ENCODE data around the gene CRELD2.

CRELD2 gene

DNA sequence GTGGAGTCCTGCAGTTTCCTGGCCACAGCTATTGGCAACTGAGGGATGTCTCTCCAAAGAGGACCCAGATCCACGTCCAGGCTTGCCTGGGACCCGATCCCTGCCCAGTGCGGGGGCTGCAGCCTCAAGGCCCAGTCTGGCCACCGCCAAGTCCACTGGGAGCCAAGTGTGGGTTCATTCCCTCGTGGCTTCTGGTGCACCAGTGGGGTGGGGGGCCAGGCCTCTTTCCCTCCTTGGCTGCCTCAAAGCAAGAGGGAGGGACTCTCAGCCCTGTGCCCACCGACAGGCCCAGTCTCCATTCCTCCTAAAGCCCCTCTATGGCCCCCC is 28.8 kb downstream of the CRELD2 start:
- no peak for DNase-seq (ENCODE audit: low read depth in 2 of 2)
- TF ChIP-seq, protein P1, sequence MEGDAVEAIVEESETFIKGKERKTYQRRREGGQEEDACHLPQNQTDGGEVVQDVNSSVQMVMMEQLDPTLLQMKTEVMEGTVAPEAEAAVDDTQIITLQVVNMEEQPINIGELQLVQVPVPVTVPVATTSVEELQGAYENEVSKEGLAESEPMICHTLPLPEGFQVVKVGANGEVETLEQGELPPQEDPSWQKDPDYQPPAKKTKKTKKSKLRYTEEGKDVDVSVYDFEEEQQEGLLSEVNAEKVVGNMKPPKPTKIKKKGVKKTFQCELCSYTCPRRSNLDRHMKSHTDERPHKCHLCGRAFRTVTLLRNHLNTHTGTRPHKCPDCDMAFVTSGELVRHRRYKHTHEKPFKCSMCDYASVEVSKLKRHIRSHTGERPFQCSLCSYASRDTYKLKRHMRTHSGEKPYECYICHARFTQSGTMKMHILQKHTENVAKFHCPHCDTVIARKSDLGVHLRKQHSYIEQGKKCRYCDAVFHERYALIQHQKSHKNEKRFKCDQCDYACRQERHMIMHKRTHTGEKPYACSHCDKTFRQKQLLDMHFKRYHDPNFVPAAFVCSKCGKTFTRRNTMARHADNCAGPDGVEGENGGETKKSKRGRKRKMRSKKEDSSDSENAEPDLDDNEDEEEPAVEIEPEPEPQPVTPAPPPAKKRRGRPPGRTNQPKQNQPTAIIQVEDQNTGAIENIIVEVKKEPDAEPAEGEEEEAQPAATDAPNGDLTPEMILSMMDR (IDR thresholded peaks at IDR 0.05; ENCODE audit: low read depth, low read length) = no peak
- H3K4me3 ChIP-seq (replicated peaks in 1 of 2; ENCODE audit: low read depth in 2 of 2, low read length in 2 of 2) = no peak overlapping the region

DNA sequence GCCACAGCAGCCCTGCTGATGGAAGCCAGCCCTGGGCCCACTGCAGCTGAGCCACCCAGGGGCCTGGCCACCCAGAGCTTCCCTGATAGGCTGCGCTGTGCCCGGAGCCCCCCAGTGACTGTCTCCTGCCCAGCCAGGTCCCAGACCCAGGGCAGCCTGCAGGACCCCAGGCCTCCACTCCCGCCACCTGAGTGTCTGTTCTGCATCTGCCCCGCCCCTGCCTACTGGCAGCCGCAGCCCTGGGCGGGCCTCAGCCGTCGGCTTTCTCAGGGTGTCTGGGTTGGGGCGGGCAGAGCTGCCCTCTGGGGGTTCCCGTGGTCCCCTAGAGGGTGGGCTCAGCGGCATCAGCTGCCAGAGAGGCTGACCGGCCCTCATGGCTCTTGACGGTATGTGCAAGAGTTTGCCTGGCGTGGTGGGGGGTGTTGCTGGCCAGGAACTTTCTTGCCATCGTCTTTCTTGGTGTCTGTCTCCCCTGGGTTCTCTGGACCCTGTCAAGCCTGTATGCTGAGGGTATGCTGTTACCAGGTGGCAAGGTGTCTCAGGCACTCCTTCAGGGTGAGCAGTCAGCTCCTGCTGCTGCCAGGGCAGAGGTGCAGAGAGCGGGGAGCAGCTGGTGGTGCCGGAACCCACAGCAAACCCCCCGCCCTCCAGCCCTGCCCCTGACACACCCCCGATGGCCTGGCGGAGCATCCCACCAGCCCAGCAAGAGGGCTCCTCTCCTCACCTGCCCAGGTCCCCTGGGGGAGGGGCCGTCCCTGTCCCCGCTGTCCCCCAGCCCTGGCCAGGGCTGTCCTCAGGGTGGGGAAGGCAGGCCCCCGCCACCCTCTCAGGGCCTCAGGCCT is 29.9 kb downstream of the CRELD2 start:
- no peak for DNase-seq (ENCODE audit: low read depth in 2 of 2)
- H3K4me3 ChIP-seq (replicated peaks in 1 of 2; ENCODE audit: low read depth in 2 of 2, low read length in 2 of 2) = no peak overlapping the region
- TF ChIP-seq, protein P1 (IDR thresholded peaks at IDR 0.05; ENCODE audit: low read depth, low read length) = no peak

DNA sequence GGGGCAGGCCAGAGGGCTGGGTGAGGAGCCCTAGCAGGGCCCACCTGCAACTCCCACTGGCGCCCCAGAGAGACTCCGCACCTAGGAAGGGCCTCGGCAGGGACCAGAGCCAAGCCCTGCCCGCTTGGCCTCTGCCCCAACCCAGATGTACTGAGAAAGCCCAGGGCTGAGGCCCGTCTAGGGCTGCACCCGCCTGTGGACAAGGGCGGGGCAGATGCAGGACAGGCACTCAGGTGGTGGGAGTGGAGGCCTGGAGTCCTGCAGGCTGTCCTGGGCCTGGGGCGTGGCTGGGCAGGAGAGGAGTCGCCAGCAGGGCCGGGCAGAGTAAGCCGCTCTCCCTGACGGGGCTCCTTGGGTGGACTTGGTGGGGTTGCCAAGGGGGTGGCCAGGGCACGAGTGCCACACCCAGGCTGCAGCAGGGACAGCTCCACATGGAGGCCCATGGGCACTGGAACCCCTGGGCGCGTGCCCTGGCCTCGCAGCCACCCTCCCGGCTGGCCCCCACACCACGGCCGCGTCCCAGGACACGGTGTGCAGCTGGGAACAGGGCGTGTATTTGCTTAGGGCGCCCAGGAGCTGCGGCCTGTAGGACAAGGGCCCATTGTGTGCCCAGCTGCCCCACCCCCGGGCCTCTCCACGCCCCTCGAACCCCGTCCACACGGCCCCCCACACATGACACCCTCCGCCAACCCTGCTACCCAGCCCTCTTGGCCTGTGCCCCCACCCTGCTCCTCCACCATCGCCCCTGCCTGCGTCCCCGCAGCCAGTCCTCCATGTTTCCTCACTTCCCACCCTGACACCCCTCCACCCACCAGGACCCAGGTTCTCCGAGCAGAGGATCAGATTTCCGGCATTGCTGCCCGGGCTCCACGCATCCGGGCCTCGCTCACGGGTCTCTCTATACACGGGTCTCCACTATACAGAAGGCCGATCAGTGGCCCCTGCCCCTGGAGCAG is 30.8 kb downstream of the CRELD2 start:
- H3K4me3 ChIP-seq (replicated peaks in 1 of 2; ENCODE audit: low read depth in 2 of 2, low read length in 2 of 2) = no peak overlapping the region
- DNase-seq (ENCODE audit: low read depth in 2 of 2) = no peak
- TF ChIP-seq, protein P1 (IDR thresholded peaks at IDR 0.05; ENCODE audit: low read depth, low read length) = no peak

DNA sequence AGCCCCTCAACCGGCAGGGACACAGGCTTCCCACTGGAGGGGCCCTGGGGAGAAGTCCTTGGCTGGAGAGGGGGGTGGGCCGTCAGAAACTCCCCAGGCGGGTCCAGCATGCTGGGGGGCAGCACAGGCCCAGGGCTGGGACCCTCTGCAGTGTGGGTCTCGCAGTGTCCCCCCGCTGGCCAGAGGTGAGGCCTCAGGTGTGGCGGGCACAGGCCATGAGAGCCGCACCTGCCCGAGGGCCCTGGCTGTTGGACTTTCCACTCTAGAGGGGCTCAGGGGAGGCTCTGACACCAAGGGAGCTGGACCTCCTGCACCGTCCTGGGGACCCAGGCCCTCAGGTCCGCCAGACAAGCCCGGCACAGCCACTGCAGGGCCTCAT is 31.5 kb downstream of the CRELD2 start:
- TF ChIP-seq, protein P1 (IDR thresholded peaks at IDR 0.05; ENCODE audit: low read depth, low read length) = no peak
- no peak overlapping the region for H3K4me3 ChIP-seq (replicated peaks in 1 of 2; ENCODE audit: low read depth in 2 of 2, low read length in 2 of 2)
- no peak for DNase-seq (ENCODE audit: low read depth in 2 of 2)

DNA sequence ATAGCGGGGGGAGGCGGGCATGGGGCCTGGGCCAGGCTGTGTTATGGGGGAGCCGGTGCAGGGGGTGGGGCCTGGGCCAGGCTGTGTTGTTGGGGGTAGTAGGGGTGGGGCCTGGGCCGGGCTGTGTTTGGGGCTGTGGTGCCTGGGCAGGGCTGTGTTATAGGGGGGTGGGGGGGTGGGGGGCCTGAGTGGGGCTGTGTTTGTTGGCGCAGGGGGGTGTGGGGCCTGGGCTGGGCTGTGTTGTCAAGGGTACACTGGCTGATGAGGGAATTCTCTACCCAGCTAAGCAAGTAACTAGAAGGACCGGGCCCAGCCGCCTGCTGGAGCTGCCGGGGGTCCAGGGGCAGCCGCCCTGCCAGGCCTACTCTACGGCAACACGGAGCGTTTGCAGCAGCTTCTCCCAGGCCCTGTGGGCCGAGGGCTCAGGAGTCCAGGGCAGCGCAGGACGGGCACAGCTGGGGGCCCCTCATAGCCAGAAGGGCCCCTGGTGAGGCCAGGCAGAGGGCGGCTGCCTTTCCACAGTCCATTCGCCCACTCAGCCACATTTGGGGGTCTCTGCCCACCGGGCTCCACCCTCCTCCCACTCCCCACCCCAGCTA is 32.1 kb downstream of the CRELD2 start:
- no peak overlapping the region for H3K4me3 ChIP-seq (replicated peaks in 1 of 2; ENCODE audit: low read depth in 2 of 2, low read length in 2 of 2)
- no peak for DNase-seq (ENCODE audit: low read depth in 2 of 2)
- TF ChIP-seq, protein P1 (IDR thresholded peaks at IDR 0.05; ENCODE audit: low read depth, low read length) = no peak

DNA sequence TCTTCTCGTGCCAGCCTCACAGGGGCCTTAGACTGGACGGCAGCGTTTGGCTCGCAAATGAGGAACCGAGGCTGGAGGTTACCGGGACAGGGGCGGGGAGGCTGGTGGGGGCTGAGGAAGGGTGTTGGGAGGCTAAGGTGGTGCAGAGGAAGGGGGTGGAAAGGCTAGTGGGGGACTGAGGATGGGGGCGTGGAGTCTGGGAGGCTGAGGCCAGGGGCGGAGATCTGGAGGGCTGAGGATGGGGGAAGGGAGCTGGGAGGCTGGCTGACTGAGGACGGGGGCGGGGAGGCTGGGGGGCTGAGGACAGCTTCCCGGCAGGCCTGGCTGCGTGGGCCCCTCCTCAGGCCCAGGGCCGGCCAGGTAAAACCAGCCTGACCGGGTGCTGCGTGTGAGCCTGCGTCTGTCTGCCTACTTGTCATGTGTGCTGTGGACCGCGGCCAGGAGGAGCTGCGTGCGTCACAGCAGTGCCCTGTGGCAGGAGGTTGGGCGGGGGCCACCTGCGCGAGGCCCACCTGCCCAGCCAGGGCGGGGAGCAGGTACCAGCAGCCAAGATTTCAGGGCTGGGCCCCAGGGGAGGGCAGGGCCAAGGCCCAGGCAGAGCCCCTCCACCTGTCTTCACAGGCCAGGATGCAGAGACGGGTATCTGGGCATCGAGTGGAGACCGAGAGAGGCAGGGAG is 32.7 kb downstream of the CRELD2 start:
- no peak for DNase-seq (ENCODE audit: low read depth in 2 of 2)
- TF ChIP-seq, protein P1 (IDR thresholded peaks at IDR 0.05; ENCODE audit: low read depth, low read length) = no peak
- H3K4me3 ChIP-seq (replicated peaks in 1 of 2; ENCODE audit: low read depth in 2 of 2, low read length in 2 of 2) = no peak overlapping the region
